Activated naive CD8-positive, alpha-beta T cell treated with anti-CD3 and anti-CD28 coated beads, Interleukin-2, amount 50 U/mL, for 16 hours (primary cell): ENCODE data around the gene PCLO.

Experiments used
- DNase-seq: peaks from one replicate; pipeline ENCODE4 v3.0.0-alpha.2; 2020; ENCODE audit warnings: low read depth, low spot score

The PCLO gene

DNA sequence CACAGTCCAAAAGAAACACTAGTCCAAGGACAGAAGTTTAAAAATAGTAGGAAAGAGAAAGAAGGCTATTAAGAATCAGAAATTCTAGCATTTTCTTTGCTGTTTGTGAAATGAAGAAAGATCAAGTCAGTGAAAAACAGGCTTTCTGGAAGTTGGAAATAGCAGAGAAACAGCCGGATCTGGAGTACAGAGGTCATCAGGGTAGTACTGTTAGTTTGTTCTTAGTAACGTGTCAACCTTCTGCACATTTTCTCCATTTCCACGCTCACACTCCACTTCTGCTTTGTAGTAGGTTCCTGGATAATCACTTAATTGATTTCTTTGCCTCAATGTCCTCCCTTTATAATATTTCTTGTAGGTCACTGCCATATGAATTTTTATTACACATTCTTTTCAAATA lies 322.6 kb downstream of the PCLO start:
- DNase-seq: no peak

DNA sequence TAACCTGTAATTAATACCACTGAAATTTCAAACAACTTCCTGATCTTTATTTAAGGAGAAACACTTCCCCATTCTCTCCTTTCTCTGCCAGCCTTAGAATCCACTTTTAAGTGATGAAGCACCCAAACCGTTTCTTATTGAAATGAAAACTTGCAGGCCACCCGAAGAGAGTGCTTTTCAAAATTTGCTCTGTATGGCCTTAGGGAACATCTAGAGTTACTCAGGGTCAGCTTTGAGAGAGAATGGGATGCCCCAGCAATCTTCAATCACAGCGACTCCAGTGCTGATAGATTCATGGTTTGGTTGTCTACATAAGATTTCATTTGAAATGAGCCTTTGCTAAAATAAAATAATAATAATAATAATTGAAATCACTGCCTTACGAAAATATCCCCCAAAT lies 323.1 kb downstream of the PCLO start:
- no peak for DNase-seq

DNA sequence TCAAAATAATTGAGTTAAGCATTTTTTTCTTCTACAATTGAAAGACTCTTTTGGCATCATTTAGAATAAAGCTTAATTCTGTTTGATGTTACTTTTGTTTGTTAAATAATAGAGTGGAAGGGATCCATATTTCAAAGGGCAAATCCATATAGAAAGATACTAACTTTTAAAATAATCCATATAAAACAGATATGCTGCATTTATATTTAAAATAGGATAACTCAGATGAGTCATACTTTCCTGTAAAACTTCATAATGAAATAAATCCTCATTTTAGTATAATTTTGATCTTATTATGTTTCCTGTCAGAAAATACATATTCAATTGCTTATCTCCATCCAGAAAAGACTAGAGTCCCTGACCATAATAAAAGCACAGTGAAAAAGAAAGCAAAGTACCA lies 323.6 kb downstream of the PCLO start:
- DNase-seq: no peak

DNA sequence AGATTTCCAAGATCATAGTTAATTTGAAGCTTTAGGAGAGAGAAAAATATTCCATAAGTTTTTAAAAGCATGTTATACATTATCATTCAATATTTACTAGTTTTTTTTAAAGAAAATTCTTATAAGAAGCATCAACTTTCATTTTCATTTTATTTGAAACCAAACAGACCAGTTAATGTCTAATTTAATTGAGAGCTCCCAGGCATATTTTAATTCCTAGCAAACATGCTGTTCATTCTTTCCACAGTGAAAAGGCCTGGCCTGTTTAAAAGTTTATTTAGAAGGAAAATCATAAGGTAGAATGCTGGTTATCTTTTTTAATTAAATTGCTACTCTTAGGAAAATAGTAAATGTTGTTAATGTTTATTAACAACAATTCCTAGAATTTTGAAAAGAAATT lies 324.4 kb downstream of the PCLO start:
- DNase-seq: no peak

DNA sequence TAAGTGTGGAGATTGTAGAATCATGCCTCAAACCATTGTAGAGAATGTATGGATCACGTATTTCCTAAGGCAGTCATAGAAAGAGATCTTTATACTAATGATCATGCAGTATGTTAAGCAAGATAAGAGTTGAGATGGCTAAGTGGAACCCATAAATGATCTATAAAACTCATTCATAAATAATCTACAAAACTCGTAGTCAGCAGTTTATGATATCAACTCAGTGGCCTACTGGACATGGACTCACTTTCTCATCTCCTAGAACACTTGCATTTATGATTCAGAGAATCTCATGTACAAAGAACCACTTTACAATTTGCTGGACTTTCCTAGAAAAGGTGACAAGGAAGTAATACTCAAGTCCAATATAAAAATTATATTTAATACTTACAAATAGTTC lies 339.6 kb downstream of the PCLO start:
- DNase-seq: no peak

DNA sequence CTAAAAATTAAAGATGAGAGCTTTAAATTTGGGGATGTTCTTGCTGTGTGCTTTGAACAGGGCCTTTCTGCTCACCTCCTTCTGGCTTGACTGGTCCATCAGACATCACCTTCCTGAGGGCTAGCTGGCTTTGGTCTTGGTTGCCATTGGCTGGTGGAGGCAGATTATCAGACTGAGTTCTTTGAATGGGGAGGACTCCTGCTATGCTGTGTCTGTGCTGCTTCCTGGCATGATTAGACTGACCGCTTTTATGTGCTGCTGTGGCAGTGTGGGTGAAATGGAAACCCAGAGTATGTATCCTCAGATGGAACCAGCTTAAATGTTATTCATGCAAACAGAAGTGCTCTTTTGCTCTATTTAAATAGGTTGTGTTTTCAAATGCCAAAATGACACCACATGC lies 341.6 kb downstream of the PCLO start:
- DNase-seq: no peak

DNA sequence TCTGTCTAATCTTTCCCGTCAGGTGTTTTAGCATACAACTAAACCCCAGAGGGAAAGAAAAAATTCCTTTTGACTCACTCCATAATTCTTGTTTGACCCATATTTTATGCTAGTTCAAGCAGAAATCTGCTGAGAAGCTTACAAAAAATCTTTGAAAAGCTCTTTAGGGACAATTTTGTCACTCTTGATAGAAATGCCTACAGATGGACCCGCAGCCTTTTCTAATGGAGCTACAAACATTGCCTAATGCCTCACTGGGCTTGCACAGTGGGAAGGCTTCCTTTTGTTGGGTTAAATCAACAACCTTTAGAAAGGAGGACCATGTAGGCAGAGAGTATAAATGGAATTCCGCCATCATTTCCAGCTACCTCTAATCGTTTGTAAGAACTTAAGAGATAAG lies 344.5 kb downstream of the PCLO start:
- DNase-seq: no peak

DNA sequence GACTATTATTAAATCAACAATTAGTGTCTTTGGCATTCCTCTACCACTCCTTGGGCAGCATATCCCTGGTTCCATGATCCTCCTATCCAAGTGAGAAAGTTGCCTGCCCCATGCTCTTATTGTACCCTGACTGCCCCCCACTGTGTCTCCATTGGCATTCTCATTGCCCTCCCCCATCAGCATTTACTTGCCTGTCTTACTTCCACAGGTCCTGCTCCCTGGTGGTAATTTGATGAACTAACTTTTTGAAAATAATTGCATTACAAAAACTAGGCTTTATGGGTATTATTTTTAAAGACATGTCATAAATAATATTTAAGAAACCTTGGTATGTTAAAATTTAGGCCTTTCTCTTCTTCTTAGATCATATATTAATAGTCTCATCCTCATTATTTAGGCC lies 346.4 kb downstream of the PCLO start:
- DNase-seq: no peak

DNA sequence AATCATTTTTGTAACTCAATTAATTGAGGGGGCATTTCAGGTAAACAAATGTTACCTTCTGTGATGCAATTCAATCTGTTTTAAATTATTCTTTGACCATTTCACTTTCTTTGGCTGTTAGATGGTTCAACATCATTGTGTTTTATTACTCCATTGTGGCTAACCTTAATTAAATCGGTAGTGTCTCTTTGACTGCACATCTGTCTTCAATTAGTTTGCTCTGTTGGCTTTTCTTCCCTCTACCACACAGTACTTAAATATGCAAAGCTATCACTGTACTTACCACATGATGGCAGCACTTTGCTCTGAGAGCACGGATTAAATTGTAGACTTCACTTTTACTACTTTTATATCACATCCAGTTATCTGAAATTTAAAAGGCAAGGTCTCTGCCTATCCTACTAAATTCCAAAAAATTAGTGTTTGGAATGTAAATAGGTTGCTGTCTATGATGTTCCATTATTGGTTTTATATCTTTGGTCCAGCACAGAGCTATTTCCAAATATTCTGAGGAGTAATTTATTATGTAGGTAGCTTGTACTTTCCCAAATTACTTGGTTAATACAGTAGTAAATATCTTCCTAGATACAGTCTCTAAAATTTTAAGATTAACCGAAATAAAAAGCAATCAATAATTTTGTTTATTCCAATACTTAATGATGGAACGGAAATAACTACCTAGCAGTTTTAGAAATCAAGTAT lies 352.0 kb downstream of the PCLO start:
- no peak for DNase-seq

DNA sequence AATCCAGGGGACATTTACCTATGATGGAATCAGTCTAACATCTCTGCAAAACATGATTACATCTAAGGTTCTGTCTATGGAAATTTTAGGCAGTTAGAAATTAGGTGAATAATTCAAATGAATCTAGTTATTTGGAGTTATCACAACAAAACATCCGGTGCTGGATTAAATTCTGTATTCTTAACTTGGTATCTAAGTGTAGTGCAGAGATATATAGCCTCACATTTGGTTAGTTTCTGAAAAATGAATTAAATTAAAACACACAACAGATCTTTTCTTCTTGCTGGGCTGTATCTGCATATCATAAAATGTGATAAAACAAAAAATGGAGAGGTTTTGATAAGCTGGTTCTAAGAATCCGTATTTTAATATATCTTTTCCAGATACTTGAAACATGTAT lies 354.1 kb downstream of the PCLO start:
- DNase-seq: no peak

DNA sequence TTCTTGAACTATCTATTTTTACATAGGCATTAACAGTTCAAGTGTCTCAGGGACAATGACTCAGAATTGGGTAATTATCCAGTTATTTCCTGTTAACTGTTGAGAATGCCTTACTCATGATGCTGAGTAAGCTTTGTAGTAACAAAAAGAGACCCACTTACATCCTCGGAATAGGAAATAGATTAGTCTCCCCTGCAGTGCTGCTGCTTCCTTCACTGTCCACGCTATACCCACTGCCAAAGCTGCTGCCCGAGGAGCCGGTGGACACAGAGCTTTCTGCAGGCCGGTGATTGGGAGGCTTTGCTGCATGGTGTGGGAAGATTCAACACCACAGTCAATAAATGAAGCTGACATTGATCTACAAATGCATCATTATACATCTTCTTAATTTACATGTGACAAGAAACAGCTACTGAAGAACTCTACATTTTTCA lies 357.1 kb downstream of the PCLO start:
- DNase-seq: no peak

DNA sequence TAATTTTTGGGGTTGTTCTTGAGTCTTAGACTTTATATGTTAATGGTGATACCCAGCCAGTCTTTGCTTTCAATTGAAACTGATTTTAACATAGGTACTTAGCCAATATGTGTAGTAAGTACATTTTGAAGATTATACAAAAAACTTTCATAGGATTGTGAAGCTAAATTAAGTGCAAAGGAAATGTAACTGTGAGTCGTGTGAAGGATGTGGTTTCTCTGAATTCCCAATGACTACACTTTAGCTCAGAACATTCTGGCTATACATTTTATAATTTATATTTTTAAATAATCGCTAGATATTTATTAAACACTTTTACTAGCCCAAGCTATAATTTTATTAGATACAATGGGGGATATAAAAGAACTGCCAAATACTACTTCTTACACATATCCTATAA lies 359.3 kb downstream of the PCLO start:
- no peak for DNase-seq

DNA sequence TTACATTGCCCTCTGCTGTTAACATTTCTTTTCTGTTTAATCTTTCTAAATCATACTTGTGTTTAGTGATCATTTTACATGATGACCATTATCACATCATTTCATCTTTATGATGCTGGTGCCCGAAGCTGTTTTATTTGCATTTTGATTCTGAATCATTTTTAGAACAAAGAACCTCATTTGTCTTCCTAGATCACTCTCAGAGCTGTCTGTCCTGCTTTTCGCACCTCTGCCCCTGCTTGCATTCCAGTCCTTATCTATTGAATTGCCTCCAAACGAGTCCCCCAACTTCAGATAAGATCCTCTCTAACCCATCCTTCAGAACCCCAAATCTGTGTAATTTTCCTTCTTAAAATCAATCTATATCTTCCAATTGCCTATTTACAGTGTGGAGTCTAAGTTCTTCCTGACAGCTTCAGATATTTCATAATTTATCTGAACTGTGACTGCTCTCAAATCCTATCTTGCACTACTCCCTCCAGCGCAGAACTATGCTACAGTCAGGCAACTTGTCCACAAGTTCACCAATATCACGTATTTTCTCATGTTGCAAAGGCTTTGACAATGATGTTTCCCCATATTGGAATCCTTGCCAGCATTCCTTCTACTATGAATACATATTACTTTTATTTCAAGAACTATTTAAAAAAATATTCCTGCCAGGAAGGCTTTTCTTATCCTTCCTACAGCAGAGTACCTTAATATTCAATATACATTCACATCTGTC lies 372.6 kb downstream of the PCLO start:
- no peak for DNase-seq

DNA sequence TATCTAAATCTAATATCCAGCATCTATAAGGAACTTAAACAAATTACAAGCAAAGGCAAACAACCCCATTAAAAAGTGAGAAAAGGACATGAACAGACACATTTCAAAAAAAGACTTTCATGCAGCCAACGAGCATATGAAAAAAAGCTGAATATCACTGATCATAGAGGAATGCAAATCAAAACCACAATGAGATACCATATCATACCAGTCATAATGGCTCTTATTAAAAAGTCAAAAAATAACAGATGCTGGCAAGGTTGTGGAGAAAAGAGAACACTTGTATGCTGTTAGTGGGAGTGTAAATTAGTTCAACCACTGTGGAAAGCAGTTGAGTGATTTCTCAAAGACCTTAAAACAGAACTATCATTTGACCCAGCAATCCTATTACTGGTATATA lies 384.7 kb downstream of the PCLO start:
- DNase-seq: no peak

DNA sequence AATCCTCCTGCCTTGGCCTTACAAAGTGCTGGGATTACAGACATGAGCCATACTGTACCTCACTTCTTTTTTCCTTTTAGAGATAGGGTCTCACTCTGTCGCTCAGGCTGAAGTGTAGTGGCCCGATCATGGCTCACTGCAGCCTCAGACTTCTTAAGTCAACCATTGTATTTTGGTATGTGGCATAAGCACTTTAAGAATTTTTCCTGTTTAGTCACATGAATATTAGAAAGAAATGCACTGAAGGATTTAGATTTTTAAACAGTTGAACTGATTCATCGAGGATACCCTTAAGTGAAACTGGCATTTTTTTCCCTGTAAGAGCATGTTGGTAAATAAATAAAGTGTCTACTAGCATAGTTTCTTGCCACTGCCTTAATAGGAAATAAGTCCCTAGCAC lies 399.8 kb downstream of the PCLO start:
- DNase-seq: no peak

DNA sequence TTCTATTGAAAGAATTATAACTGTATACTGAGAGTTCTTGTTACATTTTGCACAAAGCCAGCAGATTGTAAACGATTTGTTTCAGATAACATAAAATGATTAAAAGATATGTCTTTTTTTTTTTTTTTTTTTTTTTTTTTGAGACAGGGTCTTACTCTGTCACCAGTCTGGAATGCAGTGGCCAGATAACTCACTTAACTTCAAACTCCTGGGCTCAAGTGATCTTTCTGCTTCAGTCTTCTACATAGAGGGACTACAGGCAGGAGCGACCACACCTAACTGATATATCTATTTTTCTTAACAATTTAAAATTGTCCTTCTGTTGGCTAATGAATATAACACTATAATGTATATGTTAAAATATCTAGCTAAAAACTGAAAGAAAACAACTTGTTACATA lies 401.9 kb downstream of the PCLO start:
- no peak for DNase-seq

DNA sequence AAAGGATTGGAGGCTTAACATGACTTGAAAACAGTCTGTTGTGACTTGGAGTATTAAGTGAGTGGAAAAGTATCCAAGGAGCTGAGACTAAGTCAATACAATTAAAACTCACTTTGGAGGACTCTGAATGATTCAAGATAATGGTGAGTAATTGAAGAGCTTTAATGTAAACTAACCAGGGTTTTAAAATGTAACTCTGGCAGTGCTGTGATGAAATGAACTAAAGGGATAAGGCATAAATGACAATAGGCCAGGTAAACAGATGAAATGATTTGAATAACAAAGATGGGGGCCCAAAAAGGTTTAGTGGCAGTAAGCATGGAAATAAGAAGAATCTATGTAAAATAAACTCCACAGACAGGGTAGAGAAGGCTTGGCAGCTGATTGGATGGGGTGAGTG lies 402.6 kb downstream of the PCLO start:
- no peak for DNase-seq

DNA sequence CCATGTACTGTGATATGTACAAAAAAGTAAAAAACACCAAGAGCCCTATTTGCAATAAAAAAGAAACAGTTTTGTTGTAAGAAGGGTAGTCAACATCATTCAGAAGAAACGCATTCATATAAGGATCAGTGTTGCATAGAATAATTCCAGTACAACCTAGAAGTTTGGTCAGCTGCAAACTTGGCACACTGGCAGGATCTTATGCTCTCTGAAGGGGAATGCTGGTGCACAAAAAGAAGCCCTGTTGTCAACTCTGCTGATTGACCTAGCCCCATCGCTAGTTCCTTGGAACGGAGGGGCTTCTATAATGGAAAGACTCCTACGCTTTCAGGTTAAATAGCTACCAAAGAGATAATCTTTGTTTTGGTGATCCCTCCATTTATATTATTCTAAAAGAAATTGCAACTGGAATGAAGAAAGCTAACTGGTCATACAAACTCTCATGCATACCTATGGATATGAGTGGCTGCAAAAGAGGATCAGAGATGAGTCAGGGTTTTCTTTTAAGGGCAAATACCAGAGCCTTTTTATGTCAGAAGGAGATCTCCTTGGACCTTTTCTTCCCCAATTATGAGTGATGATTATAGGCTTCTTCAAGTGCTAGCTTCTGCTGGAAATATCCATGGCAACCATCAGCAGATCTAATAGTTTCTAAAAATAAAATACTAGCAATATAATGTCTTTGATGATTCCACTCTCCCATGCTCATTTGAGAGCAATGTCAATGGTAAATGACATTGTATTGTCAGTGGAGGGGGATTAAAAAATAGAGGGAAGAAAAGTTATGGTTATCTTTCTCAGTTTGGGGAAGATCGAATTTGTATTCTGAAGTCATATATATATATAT lies 406.8 kb downstream of the PCLO start:
- no peak for DNase-seq

DNA sequence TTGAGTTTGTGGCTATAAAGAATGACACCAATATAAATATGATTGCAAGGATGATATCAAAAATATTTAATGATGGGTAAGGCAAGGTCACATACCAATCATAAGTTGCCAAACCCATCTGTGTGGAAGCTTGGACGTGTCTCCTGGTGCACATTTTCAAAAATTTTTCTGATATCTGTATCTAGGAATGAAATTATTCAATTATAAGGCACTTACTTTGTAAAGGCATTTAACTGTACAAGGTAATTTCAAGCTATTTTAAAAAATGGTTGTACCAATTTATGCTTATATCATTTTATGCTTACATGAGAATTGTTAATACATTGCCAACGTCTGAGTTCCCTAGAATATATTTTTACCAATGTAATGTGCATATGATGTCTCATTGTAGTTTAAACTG lies 412.7 kb downstream of the PCLO start:
- DNase-seq: no peak

DNA sequence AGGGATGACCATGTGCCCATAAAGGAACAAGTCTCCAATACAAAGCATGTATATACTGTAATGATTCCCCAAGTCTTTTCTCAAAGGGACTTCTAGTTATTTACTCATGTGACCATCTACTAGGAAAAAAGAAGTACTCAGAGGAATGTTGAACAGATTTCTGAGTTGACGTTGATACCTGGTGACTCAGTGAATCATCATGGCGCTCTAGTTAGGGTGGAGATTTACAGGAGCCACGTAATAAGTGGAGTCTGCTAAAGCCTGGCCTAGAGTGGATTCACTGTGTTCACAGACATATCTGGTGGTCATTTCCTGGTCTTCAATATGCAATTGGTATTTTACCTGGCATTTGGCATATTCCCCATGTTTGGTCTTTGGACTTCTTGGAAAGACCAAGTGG lies 416.9 kb downstream of the PCLO start:
- DNase-seq: no peak

DNA sequence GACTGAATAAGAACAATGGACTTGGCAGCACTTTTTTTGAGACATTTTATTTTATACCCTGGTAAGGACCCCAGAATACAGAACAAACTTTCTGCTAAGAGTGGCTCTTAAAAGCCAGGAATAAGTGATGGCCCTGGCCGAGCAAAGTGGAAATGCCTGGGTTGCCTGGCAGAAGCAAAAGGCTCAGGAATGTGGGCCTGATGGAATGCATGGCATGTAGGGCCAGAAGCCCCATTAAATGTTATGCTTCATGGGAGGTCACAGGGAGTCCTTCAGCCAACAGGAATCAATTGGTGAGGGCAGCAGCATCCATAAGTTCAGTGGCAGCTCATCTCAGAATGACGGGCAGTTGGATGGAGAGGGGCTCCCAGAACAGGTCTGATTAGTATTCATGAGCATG lies 417.6 kb downstream of the PCLO start:
- DNase-seq: no peak

DNA sequence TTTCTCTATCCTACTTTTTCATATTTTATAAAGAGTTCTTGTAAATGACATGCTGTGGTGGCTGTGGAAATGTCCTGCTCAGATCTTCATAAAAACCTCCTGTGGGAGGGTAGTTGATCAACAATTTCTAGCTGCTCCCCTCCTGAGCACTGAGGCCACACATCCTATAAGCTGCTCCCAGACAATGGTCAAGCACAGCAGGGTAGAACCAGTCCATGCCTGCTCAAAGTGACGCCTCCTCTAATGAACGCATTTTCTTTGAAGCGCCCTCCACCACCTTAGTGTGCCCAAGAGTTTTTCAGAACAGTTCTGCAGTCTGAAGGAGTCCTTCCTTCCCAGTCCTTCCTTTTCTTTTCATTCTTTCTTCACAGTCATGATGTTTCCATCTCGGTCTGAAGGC lies 420.5 kb downstream of the PCLO start:
- DNase-seq: no peak

DNA sequence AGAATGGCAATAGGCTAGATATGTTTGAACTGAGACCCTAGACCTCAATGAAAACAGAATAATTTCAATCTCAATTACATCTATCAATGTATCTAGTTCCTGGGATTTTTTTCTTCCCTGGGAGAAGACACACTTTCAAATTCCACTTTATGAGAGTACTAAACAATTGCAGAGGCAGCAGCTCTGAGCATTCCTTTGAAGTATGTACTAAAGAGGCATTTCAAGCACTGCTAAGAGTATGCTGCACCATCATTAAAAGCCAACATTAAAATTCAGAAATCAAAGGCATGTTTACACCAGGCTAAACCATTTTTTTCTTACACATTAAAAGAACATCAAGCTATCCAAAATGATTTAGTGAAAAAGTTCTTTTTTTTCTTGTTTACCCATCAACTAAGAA lies 421.2 kb downstream of the PCLO start:
- no peak for DNase-seq
